HG02588 (cell line): ENCODE measurements around the gene CPOX.
"Not testable (repeated sequence)": the region's sequence is repeated elsewhere in the genome, so short reads cannot be mapped to it uniquely, and the experiment has no call there.

Source experiments
- ATAC-seq: cut with Tn5 transposase; IDR thresholded peaks from one replicate; pipeline ENCODE4 v1.9.1; 2021; ENCODE audit warnings: mild to moderate bottlenecking, moderate library complexity; ENCODE audit not compliant: unreplicated experiment

Gene CPOX

DNA sequence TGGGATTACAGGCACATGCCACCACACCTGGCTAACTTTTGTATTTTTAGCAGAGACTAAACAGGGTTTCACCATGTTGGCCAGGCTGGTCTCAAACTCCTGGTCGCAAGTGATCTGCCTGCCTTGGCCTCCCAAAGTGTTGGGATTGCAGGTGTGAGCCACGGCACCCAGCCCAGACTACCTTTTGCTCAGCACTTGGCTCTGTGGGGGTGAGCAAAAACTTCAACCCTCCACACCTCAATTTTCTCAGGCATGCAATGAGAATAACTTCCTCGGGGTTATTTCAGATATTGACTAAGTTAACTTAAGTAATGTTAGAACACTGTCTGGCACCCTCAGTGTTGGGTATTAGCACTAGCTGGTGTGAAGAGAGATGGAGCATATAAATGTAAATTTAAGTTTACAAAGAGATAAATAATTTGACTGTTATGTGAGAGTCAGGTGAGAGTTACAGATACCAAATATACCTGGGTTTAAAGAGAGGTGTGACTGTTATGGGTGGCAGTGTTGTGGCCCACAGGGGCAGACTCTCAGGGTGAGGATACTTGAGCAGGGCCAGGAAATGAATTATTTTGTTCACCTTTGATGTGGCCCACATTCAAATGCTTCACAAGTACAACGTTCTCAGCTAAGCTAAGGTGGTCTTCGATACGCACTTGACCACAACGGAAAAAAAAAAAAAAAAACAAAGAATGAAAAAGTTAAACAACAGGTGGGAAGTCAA is 29.0 kb downstream of the CPOX start:
- peak; percentile 3 for ATAC-seq

DNA sequence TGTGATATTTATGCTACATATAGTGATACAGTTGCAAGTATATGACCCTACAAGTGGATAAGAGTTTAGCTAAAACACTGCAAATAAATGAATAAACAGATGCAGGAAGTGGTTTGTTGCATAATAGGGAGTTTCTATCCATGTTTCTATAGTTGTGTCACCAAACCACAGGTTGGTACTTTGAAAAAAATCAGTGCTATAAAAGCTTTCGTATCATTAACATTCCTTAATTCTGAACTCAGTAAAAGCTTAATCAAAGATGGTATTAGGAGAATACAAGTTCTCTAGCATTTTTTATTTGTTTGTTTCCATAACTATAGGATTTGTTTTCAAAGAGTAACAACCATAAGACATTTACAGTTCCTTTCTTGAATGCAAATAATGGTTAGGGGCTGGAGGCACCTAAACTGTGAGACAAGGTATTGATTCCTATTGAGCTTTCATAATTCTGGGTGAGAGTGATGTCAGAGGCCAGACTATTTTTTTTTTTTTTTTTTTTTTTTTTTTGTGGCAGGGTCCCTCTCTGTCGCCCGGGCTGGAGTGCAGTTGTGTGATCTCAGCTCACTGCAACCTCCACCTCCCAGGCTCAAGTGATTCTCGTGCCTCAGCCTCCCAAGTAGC is 29.6 kb downstream of the CPOX start:
- ATAC-seq, result peak; percentile 55

DNA sequence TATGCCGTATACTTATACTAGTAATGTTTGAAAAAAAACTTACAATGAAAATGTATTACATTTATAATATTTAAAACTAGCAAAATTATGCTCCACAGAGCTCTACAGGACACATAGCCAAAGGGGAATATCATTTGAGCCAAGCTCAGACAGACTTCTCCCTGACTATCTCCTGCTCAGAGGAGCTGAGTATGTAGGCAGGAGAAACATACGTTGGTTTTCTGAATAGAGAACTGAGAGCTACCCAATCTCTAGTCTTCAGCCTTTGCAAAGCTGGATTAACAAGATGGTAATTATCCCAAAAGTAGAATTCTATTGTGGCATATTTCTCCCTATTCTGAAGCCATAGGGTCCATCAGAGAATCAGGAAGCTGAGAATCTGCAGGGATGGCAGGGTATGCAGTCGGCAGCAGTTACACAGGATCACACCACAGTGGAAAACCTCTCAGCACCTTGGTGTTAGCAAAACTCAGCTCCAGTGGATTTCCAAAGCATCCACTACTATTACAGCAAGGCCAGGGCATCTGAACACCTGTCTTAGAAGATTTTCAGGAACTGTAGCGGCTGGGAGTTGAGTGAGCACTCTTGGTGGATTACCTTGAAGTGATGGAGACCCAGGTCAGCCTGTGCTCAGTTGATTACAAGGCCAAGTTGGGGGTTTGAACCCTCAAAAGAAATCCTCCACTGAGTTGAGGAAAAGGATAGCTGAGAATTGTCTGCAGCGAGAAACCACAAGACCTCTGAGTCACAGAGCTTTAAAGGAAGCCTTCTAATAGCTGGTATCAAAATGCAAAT is 31.5 kb downstream of the CPOX start:
- no peak for ATAC-seq

DNA sequence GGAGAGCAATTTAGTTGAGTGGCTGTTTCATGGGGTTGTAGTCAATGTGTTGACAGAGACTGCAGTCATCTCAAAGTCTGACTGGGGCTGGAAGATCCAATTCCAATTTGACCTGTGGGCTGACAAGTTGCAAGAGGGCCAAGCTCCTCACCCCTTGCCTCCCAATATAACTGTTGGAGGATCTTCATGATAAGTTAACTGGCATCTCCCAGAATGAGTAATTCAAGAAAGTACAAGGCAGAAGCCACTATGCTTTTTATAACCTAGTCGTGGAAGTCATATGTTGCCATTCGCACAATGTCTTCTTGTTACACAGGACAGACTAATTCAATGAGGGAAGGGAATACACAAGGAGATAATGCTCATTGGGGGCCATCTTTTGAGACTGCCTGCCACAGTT is 32.5 kb downstream of the CPOX start:
- no peak for ATAC-seq

DNA sequence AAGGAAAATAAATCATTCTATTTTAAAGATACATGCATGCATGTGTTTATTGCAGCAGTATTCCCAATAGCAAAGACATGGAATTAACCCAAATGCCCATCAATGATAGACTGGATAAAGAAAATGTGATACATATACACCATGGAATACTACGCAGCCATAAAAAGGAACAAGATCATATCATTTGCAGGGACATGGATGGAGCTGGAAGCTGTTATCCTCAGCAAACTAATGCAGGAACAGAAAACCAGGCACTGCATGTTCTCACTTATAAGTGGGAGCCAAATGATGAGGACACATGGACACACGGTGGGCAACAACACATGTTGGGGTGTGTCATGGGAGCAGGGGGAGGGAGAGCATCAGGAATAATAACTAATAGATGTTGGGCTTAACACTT is 33.6 kb downstream of the CPOX start:
- ATAC-seq, result not testable (repeated sequence)

DNA sequence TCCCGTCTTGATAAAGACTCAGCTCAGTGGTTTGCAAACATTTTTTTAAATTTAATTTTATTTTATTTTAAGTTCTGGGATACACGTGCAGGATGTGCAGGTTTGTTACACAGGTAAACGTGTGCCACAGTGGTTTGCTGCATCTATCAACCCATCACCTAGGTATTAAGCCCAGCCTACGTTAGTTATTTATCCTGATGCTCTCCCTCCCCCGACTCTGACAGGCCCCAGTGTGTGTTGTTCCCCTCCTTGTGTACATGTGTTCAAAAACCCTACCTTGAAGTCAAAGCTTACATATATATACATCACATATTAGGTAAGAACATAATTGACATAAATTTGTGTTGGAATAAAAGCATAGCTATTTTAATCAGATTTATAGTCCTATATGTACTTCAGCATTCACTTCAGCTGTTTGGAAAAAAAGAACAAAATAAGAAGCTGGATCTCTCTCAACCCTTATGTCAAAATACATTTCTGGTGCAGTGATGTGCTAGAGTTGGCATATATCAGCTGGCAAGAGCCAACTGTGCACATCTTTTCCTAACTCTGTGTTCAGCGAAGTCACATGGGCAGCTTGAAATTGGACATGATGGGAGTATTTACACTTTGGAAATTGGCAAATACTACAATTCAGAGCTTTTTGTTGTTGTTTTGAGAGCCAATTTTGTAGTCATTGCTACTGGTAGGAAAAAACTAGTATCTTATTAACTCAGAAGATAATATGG is 35.1 kb downstream of the CPOX start:
- no peak for ATAC-seq

DNA sequence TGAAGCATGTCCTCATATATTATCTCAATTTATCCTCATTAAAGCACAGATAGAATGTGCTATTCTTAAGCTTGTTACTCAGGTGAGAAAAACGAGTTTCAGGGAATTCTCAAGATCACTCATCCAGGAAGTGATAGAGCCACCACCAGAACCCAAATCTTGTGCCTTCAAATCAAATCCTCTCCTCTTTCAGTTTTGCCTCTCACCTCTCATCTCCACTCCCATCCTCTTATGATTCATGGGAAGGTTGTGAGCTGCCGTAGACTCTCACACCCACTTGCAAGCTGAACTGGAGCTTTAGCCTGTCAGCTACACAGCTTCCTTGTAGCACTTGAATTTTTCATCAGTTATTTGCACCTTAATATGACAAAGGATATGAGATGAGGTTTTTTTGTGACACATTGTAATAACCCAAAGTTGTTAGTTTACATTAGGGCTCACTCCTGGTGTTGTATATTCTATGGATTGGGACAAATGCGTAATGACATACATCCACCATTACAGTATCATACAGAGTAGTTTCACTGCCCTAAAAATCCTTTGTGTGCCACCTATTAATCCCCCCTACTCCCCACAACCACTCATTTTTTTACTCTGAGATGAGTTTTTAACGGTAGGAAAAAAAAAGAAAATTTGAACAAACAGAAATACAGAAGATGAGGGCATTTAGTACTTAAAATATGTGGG is 35.9 kb downstream of the CPOX start:
- ATAC-seq, result peak; percentile 19

DNA sequence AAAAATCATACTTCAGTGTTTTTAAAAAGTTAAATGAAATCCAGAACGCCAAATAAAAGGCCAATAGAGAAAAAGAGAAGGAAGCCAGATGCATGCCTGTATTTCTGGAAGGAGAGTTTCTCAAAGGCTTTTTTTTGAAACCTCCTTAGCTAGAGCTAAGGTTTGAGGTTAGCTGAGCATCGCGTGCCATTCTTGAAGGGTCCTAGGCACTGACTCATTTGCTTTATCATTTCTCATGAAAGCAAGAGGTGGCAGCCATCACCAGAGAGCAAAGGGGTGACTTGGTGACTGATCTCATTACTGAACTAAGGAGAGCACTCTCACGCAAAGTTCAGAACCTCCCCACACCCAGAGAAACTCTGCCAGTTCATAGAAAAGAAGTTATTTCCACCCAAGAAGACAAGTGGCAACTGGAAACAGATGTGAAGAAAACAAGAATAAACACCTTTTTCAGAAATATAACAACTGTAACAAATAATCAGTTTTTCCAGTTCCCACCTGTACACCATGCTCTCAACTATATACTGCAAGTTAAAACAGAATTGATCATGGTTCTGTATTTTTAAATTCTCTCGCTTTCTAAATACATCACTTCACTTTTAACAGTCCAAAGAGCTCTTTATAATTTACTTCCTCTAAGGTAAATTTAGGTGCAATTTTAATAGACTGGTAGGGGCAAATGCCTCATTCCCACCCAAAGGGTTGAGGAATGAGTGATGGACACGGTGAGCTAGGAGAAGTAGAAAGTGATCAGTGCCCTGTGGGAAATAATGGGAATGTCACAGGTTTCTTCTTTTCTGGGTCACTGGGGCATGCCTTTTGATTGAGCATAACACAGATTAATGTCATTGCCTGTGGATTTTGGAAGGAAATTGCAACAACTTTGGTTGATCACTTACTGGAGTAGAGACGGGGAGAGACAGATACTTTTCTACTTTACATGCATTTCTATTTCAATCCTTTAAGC is 37.0 kb downstream of the CPOX start:
- ATAC-seq, result peak; percentile 71

DNA sequence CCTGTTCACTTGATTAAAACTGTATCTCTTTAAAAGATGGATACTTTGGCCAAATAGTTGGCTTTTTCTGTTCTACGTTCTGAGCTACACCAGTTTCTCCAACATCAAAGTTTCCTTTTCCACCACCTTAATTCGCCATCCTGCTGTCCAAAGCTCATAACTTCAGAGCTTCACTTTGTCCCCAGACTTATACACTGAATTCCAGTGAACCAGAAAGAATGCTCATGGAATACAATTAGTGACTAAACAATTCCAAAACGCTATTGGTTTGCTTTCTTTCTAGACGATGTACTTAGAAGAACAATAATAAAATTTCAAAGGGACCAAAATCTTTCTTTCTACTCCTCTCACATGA is 38.4 kb downstream of the CPOX start:
- ATAC-seq, result no peak

DNA sequence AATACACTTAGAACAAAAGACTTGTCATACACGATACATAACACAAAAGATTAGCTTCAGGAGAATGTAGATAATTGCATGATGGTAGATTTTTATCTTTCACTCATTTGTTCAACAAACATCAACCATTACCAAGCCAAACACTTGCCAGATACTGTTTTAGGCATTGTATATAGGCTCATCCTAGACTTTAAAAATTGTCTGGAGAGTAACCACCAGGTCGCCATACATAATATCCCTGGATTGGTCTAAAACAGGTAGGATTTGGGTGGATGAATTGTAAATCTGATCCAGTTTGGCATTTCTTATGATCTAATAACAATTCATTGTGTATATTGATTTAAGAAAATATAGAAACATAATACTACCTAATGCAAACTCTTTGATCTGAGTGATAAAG is 38.8 kb downstream of the CPOX start:
- ATAC-seq, result no peak

DNA sequence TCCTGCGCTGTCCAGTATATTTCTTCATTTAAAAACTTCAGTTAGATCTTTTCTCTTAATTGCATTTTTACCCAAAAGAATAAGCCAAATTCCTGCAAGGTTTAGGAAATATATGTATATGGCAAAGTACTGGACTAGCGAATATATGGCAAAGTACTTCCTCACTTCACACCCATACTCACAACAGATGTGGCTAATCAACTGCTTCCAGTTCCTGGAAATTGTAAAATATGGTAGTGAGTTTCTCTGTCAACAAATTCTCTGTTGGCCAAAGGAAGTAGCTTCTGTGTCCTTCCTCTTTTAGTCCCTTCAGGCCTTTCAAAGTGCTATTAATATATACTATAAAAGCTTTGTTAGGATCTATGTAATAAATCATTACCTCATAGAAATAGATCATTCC is 39.7 kb downstream of the CPOX start:
- ATAC-seq, result no peak

DNA sequence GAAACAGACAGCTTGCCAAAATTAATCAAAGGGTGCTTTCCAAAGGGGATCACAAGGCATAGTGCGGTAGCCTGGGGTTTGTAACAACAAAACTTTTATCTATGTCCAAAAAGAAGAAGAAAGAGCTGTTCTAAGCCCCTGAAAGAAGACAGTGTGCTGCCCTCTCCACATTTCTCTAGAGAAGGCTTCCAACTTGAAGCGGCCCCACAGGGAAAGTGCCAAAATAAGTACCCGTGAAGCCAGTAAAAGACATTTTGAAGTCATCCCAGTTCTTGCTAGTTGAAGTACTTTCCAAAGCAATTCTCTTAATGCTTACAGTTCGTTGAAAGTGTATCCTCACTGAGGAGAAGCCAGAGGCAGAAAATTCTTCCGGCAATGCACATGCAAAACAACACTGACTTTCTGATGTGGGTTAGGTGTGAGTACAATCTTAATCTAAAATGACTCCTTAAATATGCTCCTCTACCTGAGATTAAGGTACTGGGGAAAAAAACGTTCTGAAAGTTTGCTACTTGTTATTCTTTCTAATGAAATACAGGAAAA is 40.3 kb downstream of the CPOX start:
- no peak for ATAC-seq

DNA sequence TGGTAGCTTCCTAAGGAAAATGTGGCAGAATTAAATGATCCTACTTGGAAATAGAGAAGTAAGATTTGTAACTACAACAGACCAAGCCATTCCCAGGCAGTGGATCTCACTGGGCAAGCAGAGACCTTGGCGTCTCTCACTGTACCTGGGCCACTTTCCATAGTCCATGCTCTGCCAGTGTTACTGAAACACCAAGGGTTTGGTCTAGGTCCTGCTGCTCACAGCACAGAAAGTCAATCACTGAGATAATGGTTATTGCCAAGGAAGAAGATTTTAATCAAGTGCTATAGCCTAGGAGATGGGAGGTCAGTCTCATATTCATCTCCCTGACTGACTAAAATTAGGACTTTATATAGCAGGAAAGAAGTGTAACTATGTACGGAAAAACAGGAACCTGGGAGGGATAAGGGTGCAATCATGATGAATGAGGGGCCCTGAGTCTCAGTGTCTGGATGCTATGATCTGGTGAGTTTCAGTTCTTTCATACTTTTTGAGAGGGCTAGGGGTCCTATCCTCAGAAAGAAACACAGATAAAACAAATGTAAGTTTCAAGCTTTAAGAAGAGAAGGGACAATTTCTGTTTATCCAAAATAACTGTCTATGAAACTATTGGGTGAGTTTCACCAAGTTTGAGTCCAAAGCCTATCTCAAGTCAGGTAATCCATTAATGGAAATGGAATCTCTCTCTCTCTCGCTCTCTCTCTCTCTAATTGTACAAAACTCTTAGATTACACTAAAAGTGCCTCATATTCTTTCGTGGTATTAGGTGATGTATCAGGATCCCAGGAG is 41.0 kb downstream of the CPOX start:
- no peak for ATAC-seq

DNA sequence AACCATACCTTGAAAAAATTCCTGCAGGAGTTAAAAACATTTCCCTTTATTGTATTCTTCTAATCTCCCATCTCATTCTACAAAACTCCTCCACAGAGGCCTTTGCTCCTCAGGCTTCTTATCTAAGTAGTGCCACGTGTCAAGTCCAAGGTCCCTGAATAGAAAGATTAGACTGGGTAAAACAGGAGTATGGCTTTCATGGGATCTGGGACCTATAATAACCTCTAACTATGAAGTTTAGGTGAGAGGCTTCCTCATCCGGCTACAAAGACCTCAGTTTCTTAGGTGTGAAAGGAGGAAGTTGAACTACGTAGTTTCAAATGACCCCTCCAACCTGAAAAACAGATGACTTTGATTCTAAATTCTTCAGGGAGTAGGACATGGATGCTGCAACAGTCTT is 41.7 kb downstream of the CPOX start:
- ATAC-seq, result no peak

DNA sequence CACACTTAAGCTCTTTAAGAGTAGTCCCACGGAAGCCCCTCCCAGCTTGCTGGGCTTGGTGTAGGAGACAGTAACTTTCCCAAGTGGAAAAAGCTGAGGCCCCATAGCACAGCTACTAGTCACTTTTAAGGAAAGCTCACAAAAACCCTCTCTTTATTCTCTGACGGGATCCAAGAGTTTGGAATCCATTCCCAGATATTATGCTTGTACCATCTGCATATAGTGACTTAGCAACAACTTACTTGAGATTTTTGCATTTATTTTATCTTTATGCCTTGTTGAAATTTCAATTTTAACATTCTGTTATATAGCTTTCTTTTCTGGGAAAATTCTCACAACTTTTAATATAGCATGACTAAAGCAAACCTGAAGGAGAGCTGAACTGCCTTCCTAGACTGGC is 42.2 kb downstream of the CPOX start:
- no peak for ATAC-seq

DNA sequence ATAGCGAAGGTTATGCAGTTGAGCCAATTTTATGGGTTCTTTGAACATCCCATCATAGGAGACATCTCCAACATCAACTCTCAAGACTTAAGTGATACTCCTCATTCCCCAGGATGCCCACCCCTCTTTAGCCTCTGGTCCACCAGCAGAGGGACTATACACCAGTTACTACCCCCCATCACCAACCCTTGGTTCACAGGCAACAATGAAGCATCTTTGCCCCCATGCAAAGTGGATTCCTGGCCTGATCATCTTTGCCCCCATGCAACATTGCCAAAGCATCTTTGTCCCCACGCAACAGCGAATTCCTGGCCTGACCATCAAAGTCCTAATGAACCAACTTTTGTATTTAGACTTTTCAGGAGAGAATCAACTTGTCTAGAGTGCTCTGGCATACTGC is 42.6 kb downstream of the CPOX start:
- no peak for ATAC-seq

DNA sequence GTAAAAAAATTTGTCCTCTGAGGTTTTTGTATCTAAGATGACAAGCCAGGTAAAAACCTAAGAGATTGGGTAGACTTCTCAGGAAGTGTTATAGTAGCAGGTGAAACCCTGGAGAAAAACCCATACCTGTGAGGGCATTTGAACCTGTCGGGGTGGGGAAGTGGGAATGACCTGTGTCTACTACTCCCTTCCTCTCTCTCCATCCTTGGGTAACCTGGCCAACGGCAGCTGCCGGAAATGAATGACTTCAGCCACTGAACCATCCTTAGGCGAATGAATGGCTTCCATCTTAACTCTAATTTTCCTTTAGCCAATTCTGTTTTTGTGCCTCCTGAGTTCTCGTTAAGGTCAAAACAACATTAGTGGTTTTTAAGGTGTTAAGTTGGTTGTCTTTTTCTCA is 44.9 kb downstream of the CPOX start:
- no peak for ATAC-seq

DNA sequence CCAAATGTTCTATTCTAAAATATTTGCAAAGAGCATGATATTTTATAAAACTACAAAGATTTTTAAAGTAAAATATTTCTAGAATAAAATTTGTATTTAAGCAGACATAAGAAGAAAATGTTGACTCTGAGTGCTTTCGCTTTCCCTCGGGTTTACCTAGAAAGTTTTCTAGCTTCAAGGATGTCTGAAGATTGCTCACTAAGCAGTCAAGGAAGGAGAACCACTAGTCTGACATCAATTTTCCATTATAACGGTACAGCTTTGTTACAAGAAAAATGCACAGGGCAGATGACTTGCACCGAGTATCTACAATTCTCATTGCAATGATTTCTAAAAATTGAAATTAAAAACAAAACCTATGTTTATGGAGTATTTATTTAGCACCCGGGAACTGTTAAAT is 47.5 kb downstream of the CPOX start:
- peak; percentile 60 for ATAC-seq

DNA sequence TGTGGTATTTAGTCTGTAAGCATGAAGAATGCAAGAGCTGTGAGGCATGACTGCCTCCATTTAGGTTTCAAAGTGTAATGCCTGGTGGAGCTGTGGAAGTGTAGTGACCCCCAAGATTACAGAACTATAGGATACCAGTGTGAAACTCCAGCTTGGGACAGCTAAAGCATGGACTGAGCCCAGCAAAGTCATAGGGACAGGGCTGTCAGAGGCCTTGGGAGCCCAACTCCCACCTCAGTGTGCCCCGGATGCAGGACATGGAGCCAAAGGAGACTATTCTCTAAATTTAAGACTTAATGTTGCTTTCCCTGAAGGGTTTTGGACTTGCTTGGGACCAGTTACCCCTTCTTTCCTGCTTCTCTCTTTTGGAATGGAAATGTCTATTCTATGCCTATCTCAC is 50.8 kb downstream of the CPOX start:
- no peak for ATAC-seq
